ENCODE measurements around the gene GBP3.
"Not testable (repeated sequence)": the region's sequence is repeated elsewhere in the genome, so short reads cannot be mapped to it uniquely, and the experiment has no call there.

The GBP3 gene

GRCh38 chr1:88974616-88975172 is 48.0 kb downstream of the GBP3 start:
- not testable (repeated sequence) for DNase-seq

GRCh38 chr1:88973520-88974137 is 49.0 kb downstream of the GBP3 start:
- DNase-seq: no peak

GRCh38 chr1:88961647-88962275 is 60.9 kb downstream of the GBP3 start:
- no peak for DNase-seq

GRCh38 chr1:88961081-88961480 is 61.6 kb downstream of the GBP3 start:
- no peak for DNase-seq
